ENCODE data around the gene CORO1C. TPM values are rescaled to one million over a fixed set of nuclear protein-coding genes. Genes with fewer than 3 reads are reported as not detected.

CORO1C gene
- total RNA-seq, 1 donor from 2014 or later: 307 TPM

DNA sequence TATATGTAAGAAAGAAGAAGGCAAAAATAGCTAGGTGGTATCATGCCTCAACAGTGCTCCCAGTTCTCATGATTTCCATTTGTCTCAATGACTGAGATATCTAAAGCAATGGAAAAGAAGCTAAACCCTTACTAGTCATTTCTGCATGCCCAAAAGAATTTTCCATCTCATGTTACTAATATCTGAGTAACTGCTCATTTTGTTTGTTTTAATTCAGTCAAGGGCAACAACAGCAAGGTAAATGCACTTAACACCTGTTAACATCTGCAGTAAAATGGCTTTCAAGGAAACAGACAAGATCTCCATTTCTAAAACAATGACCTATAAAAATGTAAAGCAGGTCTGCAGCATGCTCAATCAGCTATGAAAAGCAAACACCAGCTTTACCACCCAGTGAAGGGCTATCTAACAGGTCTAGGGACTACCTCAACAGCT is 78.2 kb downstream of the CORO1C start:
- Histone ChIP-seq H3K9me3 (no peaks in the 10 kb centered on the region), H3K36me3 (peaks cover 79% of the 10 kb centered on the region), H3K4me3 (no peak overlapping the region), H3K27ac (no peak overlapping the region), H3K4me1 (peaks cover 8% of the 10 kb centered on the region), H3K27me3 (ENCODE audit: low read depth) (no peaks in the 10 kb centered on the region)
- intact Hi-C loops (cut with DNase I): no loop called here
- TF ChIP-seq CTCF (IDR thresholded peaks at IDR 0.05): no peak
- ATAC-seq (no peak), DNase-seq (no peak)

DNA sequence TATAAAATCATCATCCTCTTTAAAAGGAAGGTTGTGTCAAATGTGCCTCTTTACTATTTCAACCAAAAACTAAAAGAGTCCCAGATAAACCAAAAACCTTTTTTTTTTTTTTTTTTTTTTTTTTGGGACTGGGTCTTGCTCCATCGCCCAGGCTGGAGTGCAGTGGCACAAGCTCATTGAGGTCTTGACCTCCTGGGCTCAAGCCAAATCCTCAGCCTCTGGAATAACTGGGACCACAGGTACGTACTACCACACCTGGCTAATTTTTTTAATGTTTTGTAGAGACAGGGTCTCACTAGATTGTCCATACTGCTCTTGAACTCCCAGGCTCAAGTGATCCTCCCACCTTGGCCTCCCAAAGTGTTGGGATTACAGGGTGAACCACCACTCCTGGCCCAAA is 81.2 kb downstream of the CORO1C start:
- peak overlapping the region; percentile 5 for H3K27ac ChIP-seq
- intact Hi-C loops (cut with DNase I): no loop called here
- H3K9me3 ChIP-seq: no peaks in the 10 kb centered on the region
- no peak for TF ChIP-seq CTCF (IDR thresholded peaks at IDR 0.05)
- H3K27me3 ChIP-seq (ENCODE audit: low read depth): no peaks in the 10 kb centered on the region
- DNase-seq (no peak), ATAC-seq (no peak)
- peaks cover 85% of the 10 kb centered on the region for H3K36me3 ChIP-seq
- peaks cover 31% of the 10 kb centered on the region for H3K4me1 ChIP-seq
- no peak overlapping the region for H3K4me3 ChIP-seq

- no peak for TF ChIP-seq CTCF (IDR thresholded peaks at IDR 0.05)
- H3K27ac ChIP-seq: peak overlapping the region; percentile 5
- intact Hi-C loops (cut with DNase I): no loop called here
- peaks cover 81% of the 10 kb centered on the region for H3K36me3 ChIP-seq
- no peak overlapping the region for H3K4me3 ChIP-seq
- ATAC-seq: no peak
- no peak for DNase-seq
- H3K9me3 ChIP-seq: no peaks in the 10 kb centered on the region
- H3K27me3 ChIP-seq (ENCODE audit: low read depth): no peaks in the 10 kb centered on the region
- peaks cover 36% of the 10 kb centered on the region for H3K4me1 ChIP-seq
Measured at GRCh38 chr12:108649669-108650068, 81.6 kb downstream of the CORO1C start.

GRCh38 chr12:108649126-108649525 is 82.2 kb downstream of the CORO1C start:
- Histone ChIP-seq H3K27ac (no peak overlapping the region), H3K4me1 (peaks cover 41% of the 10 kb centered on the region), H3K4me3 (no peak overlapping the region), H3K27me3 (ENCODE audit: low read depth) (no peaks in the 10 kb centered on the region), H3K36me3 (peaks cover 76% of the 10 kb centered on the region), H3K9me3 (no peaks in the 10 kb centered on the region)
- ATAC-seq: no peak
- intact Hi-C loops (cut with DNase I): no loop called here
- DNase-seq: no peak
- no peak for TF ChIP-seq CTCF (IDR thresholded peaks at IDR 0.05)

DNA sequence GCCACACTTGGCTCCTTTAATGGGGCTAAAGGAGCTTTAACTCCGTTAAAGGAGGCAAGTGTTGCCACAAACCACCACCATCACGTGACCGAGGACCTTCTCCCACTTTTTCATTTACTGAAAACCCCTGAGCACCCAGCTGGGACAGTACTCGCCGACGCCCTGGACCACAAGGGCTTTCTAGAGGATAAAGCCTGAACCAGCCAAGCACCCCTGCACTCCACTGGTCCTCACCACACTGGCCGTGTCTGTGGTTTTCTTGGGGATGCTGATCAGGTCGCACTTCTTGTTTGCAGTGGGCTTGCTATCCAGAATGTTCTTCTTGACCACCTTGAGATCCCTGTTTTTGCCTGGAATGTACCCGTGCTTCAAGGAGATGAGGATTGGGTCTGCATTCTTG is 82.9 kb downstream of the CORO1C start:
- ATAC-seq: no peak
- no peak for DNase-seq
- H3K4me1 ChIP-seq: peaks cover 49% of the 10 kb centered on the region
- no peak overlapping the region for H3K4me3 ChIP-seq
- H3K27me3 ChIP-seq (ENCODE audit: low read depth): no peaks in the 10 kb centered on the region
- H3K9me3 ChIP-seq: no peaks in the 10 kb centered on the region
- peaks cover 68% of the 10 kb centered on the region for H3K36me3 ChIP-seq
- TF ChIP-seq CTCF (IDR thresholded peaks at IDR 0.05): no peak
- intact Hi-C loops (cut with DNase I): no loop called here
- H3K27ac ChIP-seq: peak overlapping the region; percentile 66

Measured in lower lobe of right lung (tissue), 2 donors.